HEK293T (cell line): Measurements from ENCODE around the gene COG4.

Experiments
- CTCF ChIA-PET: fragments of 350-600 bp; formaldehyde crosslinking; extraction: SDS; loops from one replicate; lab custom pipeline; 2021; ENCODE audit warnings: antibody characterized with exemption, inconsistent platforms; lab: Yijun Ruan, JAX
- POLR2A ChIA-PET: fragments of 350-600 bp; formaldehyde crosslinking; extraction: SDS; loops from one replicate; lab custom pipeline; 2020; ENCODE audit warnings: antibody characterized with exemption, inconsistent platforms; lab: Yijun Ruan, JAX
- DNase-seq: peaks from one replicate; pipeline ENCODE4 v3.0.0; 2012; ENCODE audit warnings: mixed read lengths; ENCODE audit errors: extremely low spot score
- ARNT ChIP-seq: fragments of 450-650 bp; IDR thresholded peaks from 2 replicates; pipeline ENCODE4 v1.6.1; 2017; ENCODE audit warnings: mild to moderate bottlenecking
- BHLHE40 ChIP-seq: fragments of 450-650 bp; IDR thresholded peaks from 2 replicates; pipeline ENCODE4 v1.6.1; 2016; ENCODE audit warnings: mild to moderate bottlenecking, moderate library complexity, borderline replicate concordance
- CTBP1 ChIP-seq: fragments of 450-650 bp; IDR thresholded peaks from 2 replicates; pipeline ENCODE4 v1.6.1; 2016; ENCODE audit warnings: borderline replicate concordance
- ELF4 ChIP-seq: fragments of 450-650 bp; IDR thresholded peaks from 2 replicates; pipeline ENCODE4 v1.6.1; 2017; ENCODE audit warnings: antibody characterized with exemption
- FOXA1 ChIP-seq: fragments of 450-650 bp; IDR thresholded peaks from 2 replicates; pipeline ENCODE4 v1.6.1; 2016; ENCODE audit warnings: mild to moderate bottlenecking
- FOXK2 ChIP-seq: fragments of 450-650 bp; IDR thresholded peaks from 2 replicates; pipeline ENCODE4 v1.6.1; 2016; ENCODE audit warnings: mild to moderate bottlenecking
- FOXM1 ChIP-seq: fragments of 450-650 bp; IDR thresholded peaks from 2 replicates; pipeline ENCODE4 v1.6.1; 2017; ENCODE audit warnings: mild to moderate bottlenecking, borderline replicate concordance
- HDGF ChIP-seq: fragments of 450-650 bp; IDR thresholded peaks from 2 replicates; pipeline ENCODE4 v1.6.1; 2017; ENCODE audit warnings: antibody characterized with exemption, borderline replicate concordance
- L3MBTL2 ChIP-seq: fragments of 450-650 bp; conservative IDR thresholded peaks from 2 replicates; pipeline ENCODE4 v1.6.1; 2016; ENCODE audit warnings: mild to moderate bottlenecking
- LEF1 ChIP-seq: fragments of 450-650 bp; IDR thresholded peaks from 2 replicates; pipeline ENCODE4 v1.6.1; 2017; ENCODE audit warnings: mild to moderate bottlenecking, borderline replicate concordance
- NFRKB ChIP-seq: fragments of 450-650 bp; IDR thresholded peaks from 2 replicates; pipeline ENCODE4 v1.6.1; 2016; ENCODE audit warnings: mild to moderate bottlenecking, moderate library complexity
- SP1 ChIP-seq: fragments of 450-650 bp; IDR thresholded peaks from 2 replicates; pipeline ENCODE4 v1.6.1; 2017
- SUZ12 ChIP-seq: fragments of 450-650 bp; IDR thresholded peaks from 2 replicates; pipeline ENCODE4 v1.6.1; 2016; ENCODE audit warnings: mild to moderate bottlenecking
- TARDBP ChIP-seq: fragments of 450-650 bp; IDR thresholded peaks from 2 replicates; pipeline ENCODE4 v1.6.1; 2016
- ZNF384 ChIP-seq: fragments of 450-650 bp; IDR thresholded peaks from 2 replicates; pipeline ENCODE4 v1.6.1; 2016
- TF ChIP-seq, protein P1 (sequence below): fragments of 450-650 bp; IDR thresholded peaks from 2 replicates; pipeline ENCODE4 v1.6.1; 2016

COG4 gene

DNA sequence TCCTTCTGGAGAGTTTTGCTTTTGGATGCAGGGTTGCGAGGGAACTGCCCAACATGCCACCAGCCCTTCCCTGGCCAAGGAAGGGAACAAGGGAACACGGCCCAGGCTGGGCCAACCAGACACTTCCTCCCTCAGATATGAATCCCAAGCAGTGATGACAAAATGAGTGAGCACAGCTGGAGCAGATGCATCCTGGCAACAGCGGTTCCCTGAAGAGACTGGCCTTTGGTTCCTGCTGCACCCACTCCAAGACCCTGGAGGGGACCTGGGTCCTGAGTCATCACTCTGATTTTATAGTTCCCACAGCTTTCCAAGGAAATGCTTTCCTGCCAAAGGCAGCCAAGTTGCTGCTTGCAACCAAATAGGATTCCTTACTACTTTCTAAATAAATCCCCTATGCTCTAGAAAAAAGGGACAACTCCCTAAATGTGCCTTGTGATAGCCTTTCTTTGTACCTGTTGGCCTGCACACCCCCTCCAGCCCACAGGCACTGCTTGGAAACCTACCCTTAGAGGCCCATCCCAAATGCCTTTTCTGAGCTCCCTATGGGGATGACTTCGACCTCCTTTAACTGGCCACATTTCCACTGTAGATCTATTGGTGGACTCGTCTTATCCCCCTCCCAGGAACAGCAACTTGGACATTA, 89.8 kb downstream of the COG4 start:
- no peak for DNase-seq
- no peak for TF ChIP-seq ZNF384
- TF ChIP-seq, protein P1, sequence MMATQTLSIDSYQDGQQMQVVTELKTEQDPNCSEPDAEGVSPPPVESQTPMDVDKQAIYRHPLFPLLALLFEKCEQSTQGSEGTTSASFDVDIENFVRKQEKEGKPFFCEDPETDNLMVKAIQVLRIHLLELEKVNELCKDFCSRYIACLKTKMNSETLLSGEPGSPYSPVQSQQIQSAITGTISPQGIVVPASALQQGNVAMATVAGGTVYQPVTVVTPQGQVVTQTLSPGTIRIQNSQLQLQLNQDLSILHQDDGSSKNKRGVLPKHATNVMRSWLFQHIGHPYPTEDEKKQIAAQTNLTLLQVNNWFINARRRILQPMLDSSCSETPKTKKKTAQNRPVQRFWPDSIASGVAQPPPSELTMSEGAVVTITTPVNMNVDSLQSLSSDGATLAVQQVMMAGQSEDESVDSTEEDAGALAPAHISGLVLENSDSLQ = no peak
- no peak for TF ChIP-seq FOXM1
- TF ChIP-seq ARNT = no peak
- TF ChIP-seq BHLHE40 = no peak
- TF ChIP-seq SP1 = no peak
- TF ChIP-seq TARDBP = no peak
- no peak for TF ChIP-seq HDGF
- no peak for TF ChIP-seq NFRKB
- no peak for TF ChIP-seq FOXK2
- TF ChIP-seq LEF1 = no peak
- TF ChIP-seq ELF4 = no peak
- TF ChIP-seq L3MBTL2 = no peak
- TF ChIP-seq CTBP1 = no peak
- no peak for TF ChIP-seq FOXA1
- no peak for TF ChIP-seq SUZ12
- POLR2A ChIA-PET = interaction anchor here (1.2 to 1.4 kb wide), 2 partner anchors 13 to 21 kb away, joined by 3 to 4 read pairs; partner anchors contain the start of gene FCSK
- CTCF ChIA-PET = interaction anchor here (0.7 to 1.0 kb wide), 2 partner anchors 18 to 39 kb away, joined by 3 read pairs; no protein-coding TSS in a partner anchor

DNA sequence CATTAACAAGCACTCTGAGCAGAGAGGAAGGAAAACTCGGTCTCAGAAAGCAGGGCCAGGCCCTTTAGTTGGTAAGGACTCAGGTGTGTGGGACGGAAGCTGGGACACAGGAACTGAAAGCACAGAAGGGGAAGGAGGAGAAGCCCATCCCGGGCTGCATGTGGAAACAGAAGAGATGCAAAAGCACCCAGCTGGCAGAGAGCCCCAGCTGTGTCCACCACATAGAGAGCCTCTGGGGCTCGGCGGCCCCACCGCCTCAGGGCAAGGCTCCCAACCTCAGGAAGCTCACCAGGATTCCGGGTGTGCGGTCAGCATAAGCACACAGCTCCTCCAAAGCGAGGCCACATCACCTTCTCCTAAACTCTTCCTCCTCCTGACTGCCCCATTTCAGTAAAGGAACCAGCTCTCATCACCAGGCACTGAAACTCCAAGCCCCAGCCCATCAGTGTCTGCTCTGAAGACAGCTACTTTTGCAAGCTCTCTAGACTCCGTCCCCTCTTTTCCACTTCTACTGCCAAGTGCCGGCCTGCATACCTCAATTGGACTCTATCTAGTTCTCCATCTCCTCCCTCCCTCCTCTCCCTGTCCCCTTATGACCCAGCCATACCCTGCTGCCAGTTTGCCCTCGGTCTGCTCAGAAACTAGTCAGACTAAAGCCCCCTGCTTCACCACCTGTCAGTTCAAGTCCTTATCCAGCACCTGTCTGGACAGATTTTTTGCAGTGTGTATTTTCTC, 90.5 kb downstream of the COG4 start:
- ChIA-PET POLR2A (interaction anchor here (1.2 to 1.4 kb wide), 2 partner anchors 12 to 21 kb away, joined by 3 to 4 read pairs; partner anchors contain the start of gene FCSK), CTCF (interaction anchor here (0.7 kb wide), 1 partner anchor 17 kb away, joined by 3 read pairs; no protein-coding TSS in a partner anchor)
- no peak for TF ChIP-seq CTBP1
- no peak for TF ChIP-seq SUZ12
- no peak for TF ChIP-seq LEF1
- TF ChIP-seq SP1 = no peak
- no peak for TF ChIP-seq ELF4
- TF ChIP-seq FOXK2 = no peak
- TF ChIP-seq HDGF = no peak
- no peak for TF ChIP-seq BHLHE40
- TF ChIP-seq, protein P1 = no peak
- no peak for TF ChIP-seq TARDBP
- no peak for TF ChIP-seq L3MBTL2
- no peak for TF ChIP-seq FOXM1
- no peak for TF ChIP-seq NFRKB
- no peak for TF ChIP-seq FOXA1
- TF ChIP-seq ZNF384 = no peak
- no peak for DNase-seq

DNA sequence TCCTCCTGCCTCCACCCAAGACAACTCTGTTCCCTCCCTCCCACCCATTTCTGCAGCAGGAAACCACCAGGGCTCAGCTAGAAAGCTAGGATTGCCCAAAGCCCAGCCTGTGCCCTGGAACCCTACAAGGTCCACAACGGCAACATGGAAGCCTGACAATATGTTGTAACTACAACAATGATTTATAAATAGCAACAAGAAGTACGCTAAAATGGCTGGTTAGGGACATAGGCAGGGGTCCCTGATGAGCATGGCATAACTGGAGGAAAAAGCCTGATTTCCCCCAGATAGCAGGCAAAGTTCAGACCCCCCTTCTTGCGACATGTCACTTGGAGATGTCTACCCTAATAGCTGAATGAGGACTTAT, 91.0 kb downstream of the COG4 start:
- no peak for DNase-seq
- CTCF ChIA-PET = no interaction called here
- POLR2A ChIA-PET = interaction anchor here (1.2 kb wide), 1 partner anchor 12 kb away, joined by 4 read pairs; no protein-coding TSS in a partner anchor
- TF ChIP-seq BHLHE40 (no peak), SUZ12 (no peak), TARDBP (no peak), SP1 (no peak)

DNA sequence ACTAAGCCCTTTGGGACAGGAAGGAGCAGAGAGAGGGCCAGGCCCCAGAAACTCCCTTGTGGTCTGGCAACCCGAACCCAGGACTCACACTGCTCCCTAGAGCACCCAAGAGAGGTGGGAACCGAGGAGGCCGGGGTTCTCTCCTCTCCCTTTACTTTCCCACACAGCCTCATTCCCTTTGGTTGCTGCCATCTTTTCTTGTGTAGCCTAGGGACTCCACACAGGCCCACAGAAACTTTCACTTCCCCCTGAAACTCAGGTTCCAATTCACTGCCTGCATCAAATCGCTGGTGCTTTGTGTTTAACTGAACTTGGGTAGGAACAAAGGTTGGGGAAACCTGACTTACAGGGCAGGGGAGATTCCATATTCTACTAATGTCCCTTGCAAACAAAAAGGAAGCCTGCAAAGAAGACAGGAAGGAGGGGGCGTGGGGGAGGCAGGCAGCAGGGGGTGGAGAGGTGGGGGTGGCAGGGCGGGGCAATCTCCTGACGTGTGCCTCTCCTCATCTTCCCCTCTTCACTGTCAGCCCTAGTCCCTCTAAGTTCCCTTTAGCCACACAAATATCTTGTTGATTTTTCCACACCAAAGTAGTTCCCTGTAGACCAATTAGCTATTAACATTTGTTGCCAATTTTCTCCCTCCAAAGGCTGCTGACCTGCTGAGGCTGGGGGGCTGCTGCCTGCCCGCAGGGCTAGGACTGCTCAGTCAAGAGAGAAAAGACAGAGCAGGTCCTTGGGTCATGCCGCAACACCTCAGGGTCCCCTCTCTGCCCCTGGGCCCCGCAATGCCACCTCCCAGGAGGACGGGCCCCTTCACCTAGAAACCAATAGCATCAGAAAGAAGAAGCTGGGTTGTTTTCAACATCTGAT, 92.5 kb downstream of the COG4 start:
- CTCF ChIA-PET = no interaction called here
- no peak for DNase-seq
- POLR2A ChIA-PET = no interaction called here
- no peak for TF ChIP-seq SUZ12
- TF ChIP-seq, protein P1 = no peak
- no peak for TF ChIP-seq CTBP1
- TF ChIP-seq BHLHE40 = no peak
- no peak for TF ChIP-seq NFRKB
- TF ChIP-seq FOXK2 = no peak
- TF ChIP-seq FOXA1 = no peak
- no peak for TF ChIP-seq SP1
- no peak for TF ChIP-seq ELF4
- no peak for TF ChIP-seq ARNT
- TF ChIP-seq HDGF = no peak
- no peak for TF ChIP-seq LEF1
- no peak for TF ChIP-seq TARDBP
- no peak for TF ChIP-seq FOXM1
- no peak for TF ChIP-seq ZNF384
- no peak for TF ChIP-seq L3MBTL2
